Breast epithelium (tissue), 3 donors: ENCODE data around the gene DIP2A.

Source experiments
- CTCF ChIP-seq, 3 donors: fragments of 450-650 bp; IDR thresholded peaks; one replicate each; pipeline ENCODE4 v1.5.1; 2016 to 2017; ENCODE audit warnings: antibody characterized with exemption in 3 of 3, mild to moderate bottlenecking in 3 of 3, moderate library complexity in 3 of 3
- POLR2A ChIP-seq: fragments of 450-650 bp; IDR thresholded peaks from one replicate; pipeline ENCODE4 v1.6.1; 2016; ENCODE audit warnings: antibody characterized with exemption, mild to moderate bottlenecking, moderate library complexity
- POLR2AphosphoS5 ChIP-seq, 3 donors: sonication (generic); formaldehyde crosslinking; IDR thresholded peaks; one replicate each; pipeline ENCODE4 v1.6.1; 2017; ENCODE audit warnings: antibody characterized with exemption in 3 of 3

GRCh38 chr21:46517361-46517760 lies 58.7 kb downstream of the DIP2A start:
- TF ChIP-seq POLR2A = no peak
- TF ChIP-seq CTCF (IDR thresholded peaks at IDR 0.05) = no peak
- TF ChIP-seq POLR2AphosphoS5 (IDR thresholded peaks at IDR 0.05) = no peak
